BLaER1 treated with 17β-estradiol and CSF1 and Interleukin-3, amounts not matched to agents 10 nM and 100 nM (cell line): ENCODE measurements around the gene SMIM31.

ENCODE experiments used
- H3K27ac ChIP-seq, 11 experiments: shearing (Covaris generic); formaldehyde crosslinking; 2 replicates each; pipeline ENCODE4 v1.8.1; 2022
- H3K27me3 ChIP-seq, 11 experiments: shearing (Covaris generic); formaldehyde crosslinking; 2 replicates each; pipeline ENCODE4 v1.8.1; 2022
- H3K36me3 ChIP-seq, 11 experiments: shearing (Covaris generic); formaldehyde crosslinking; 2 replicates each; pipeline ENCODE4 v1.8.1; 2022
- H3K4me1 ChIP-seq, 10 experiments: shearing (Covaris generic); formaldehyde crosslinking; 2 replicates each; pipeline ENCODE4 v1.8.1; 2022
- H3K4me2 ChIP-seq, 11 experiments: shearing (Covaris generic); formaldehyde crosslinking; 2 replicates each; pipeline ENCODE4 v1.8.1; 2022
- H3K4me3 ChIP-seq, 10 experiments: shearing (Covaris generic); formaldehyde crosslinking; 2 replicates each; pipeline ENCODE4 v1.8.1; 2022
- H3K9ac ChIP-seq, 11 experiments: shearing (Covaris generic); formaldehyde crosslinking; 2 replicates each; pipeline ENCODE4 v1.8.1; 2022
- H3K9me3 ChIP-seq, 11 experiments: shearing (Covaris generic); formaldehyde crosslinking; replicated peaks in 1 of 11; 2 replicates each; pipeline ENCODE4 v1.8.1; 2022
- H4K20me1 ChIP-seq, 11 experiments: shearing (Covaris generic); formaldehyde crosslinking; 2 replicates each; pipeline ENCODE4 v1.8.1; 2022
- Cebpa-rat ChIP-seq, 11 experiments: shearing (Covaris generic); IDR thresholded peaks; 2 replicates each; pipeline ENCODE4 v1.8.1; 2022

SMIM31 gene

DNA sequence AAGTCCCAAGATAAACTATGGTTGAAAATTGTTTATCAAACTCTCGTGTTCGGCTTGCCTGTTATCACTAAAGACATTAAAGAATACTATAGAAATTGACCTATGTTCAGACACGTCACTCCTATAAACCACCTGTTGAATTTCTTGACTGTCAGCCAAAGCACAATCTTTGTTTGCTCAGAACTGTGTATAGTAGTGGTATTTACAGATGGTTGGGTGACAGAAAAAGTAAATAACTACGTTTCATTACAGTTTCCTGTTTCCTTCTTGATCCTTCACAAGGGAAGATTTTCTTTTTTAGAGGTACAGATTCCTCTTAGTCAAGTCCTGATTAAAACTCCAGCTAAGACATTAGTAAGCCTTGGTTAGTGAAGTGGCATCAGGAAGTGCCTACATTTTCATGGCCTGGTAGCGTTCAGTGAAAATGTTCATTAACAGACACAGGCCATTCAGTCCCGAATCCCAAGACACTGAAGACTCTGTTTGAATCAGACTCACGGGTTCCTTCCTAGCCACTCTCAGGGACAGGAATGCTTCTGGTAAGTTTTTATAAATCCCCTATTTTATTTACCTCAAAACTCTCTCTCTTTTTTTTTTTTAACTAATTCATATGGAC is at the start of gene SMIM31:
SMIM31 (plus strand) TSS at position 259 of the 616 bp plus-strand sequence. CDS start 16,313 bp downstream, outside the sequence.
- no peak within 1 kb of the TSS for H3K4me2 ChIP-seq
- H3K27me3 ChIP-seq = no peaks in the 10 kb centered on the region
- no peak within 1 kb of the TSS for H3K4me3 ChIP-seq
- H3K9me3 ChIP-seq = peaks cover 8 to 20% (median 13%) of the 10 kb centered on the region in 11 experiments; a peak in 21 of 22 replicates
- TF ChIP-seq Cebpa-rat (IDR thresholded peaks at IDR 0.05) = no peak
- H3K4me1 ChIP-seq = no peaks in the 10 kb centered on the region
- no peak within 1 kb of the TSS for H3K27ac ChIP-seq
- no peaks in the 10 kb centered on the region for H3K36me3 ChIP-seq
- H3K9ac ChIP-seq = no peak within 1 kb of the TSS
- no peaks in the 10 kb centered on the region for H4K20me1 ChIP-seq

DNA sequence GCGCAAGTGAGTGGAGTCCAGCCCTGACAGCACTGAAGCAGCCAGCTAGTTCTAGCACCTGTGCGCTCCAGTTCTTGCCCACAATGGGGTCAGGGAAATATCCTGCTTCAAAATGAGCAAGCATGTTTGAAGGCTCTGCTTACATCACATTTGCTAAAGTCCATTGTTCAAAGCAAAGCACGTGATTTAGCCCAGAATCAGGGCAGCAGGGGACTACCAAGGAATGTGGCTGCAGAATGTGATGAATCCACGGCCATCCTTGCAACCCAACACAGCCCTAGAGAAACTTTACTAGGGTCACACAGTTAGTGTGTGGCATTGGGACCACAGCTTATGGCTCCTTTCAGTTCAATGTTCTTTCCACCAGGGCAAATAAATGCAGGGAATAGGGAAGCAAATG is 47.3 kb upstream of the SMIM31 start:
- no peaks in the 10 kb centered on the region for H3K36me3 ChIP-seq
- no peak overlapping the region for H3K4me3 ChIP-seq
- H3K27ac ChIP-seq = no peak overlapping the region
- H3K9me3 ChIP-seq = peaks cover 0 to 6% (median 0%) of the 10 kb centered on the region in 11 experiments; a peak in 1 of 22 replicates
- no peak overlapping the region for H3K4me2 ChIP-seq
- H3K4me1 ChIP-seq = no peaks in the 10 kb centered on the region
- H4K20me1 ChIP-seq = no peaks in the 10 kb centered on the region
- no peak for TF ChIP-seq Cebpa-rat (IDR thresholded peaks at IDR 0.05)
- H3K27me3 ChIP-seq = no peaks in the 10 kb centered on the region
- no peak overlapping the region for H3K9ac ChIP-seq

- H3K27ac ChIP-seq = no peak overlapping the region
- H3K9me3 ChIP-seq = peaks cover 0 to 8% (median 6%) of the 10 kb centered on the region in 11 experiments; a peak in 11 of 22 replicates
- TF ChIP-seq Cebpa-rat (IDR thresholded peaks at IDR 0.05) = no peak
- no peaks in the 10 kb centered on the region for H3K27me3 ChIP-seq
- H3K4me2 ChIP-seq = no peak overlapping the region
- no peaks in the 10 kb centered on the region for H3K36me3 ChIP-seq
- no peak overlapping the region for H3K9ac ChIP-seq
- H3K4me3 ChIP-seq = no peak overlapping the region
- H4K20me1 ChIP-seq = no peaks in the 10 kb centered on the region
- no peaks in the 10 kb centered on the region for H3K4me1 ChIP-seq
These were observed 37.0 kb upstream of the SMIM31 start for GRCh38 chr4:164716901-164717300.

DNA sequence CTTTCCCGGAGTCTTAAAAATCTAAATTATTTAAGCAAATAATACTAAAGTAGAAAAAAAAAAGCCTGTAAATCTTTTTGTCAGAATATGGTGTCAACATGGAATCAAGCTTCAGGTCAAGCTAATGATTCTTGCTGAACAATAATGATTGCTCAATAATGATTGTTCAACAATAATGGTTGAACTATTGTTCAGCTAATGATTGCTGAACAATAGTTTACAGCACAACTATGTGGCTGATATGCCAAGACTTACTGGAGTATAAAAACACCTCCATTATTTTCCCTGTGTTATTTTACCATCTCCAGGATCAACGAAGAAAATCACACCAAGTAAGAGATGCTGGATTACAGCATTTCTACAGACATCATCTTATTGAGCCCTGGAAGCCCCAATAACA is 35.1 kb upstream of the SMIM31 start:
- no peaks in the 10 kb centered on the region for H3K36me3 ChIP-seq
- no peak overlapping the region for H3K4me2 ChIP-seq
- no peak overlapping the region for H3K27ac ChIP-seq
- no peak for TF ChIP-seq Cebpa-rat (IDR thresholded peaks at IDR 0.05)
- peaks cover 0 to 6% (median 4%) of the 10 kb centered on the region in 10 experiments; a peak in 12 of 20 replicates for H3K4me1 ChIP-seq
- H3K9ac ChIP-seq = no peak overlapping the region
- H3K27me3 ChIP-seq = no peaks in the 10 kb centered on the region
- no peak overlapping the region for H3K4me3 ChIP-seq
- H4K20me1 ChIP-seq = no peaks in the 10 kb centered on the region
- H3K9me3 ChIP-seq = no peaks in the 10 kb centered on the region

DNA sequence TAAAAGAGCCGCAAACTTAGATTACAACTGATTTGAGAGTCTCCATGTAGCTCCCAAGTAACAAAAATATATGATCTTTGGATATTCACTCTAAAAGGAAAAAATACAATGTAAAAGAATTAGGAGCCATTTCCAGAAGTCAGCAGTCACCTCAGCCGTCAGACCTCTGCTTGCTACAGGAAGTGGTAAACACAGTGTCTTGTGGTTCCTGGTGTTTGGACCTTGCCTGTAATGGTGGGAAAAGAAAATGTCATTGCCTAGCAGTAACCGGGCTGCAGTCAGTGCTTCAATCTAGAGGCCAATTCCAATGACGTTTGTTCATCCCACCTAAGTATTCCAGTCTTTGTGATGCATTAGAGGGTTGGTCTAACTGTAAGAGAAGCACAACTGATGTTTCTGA is 28.9 kb upstream of the SMIM31 start:
- Histone ChIP-seq H3K4me3 (no peak overlapping the region), H3K27me3 (no peaks in the 10 kb centered on the region), H3K27ac (no peak overlapping the region), H4K20me1 (no peaks in the 10 kb centered on the region), H3K4me1 (peaks cover 0 to 22% (median 16%) of the 10 kb centered on the region in 10 experiments; a peak in 14 of 20 replicates), H3K9me3 (no peaks in the 10 kb centered on the region), H3K36me3 (no peaks in the 10 kb centered on the region), H3K4me2 (peak overlapping the region in 10 of 11 experiments; percentile 1 to 33 (median 16); a peak in 7 of 22 replicates), H3K9ac (no peak overlapping the region)
- no peak for TF ChIP-seq Cebpa-rat (IDR thresholded peaks at IDR 0.05)

- Histone ChIP-seq H3K36me3 (no peaks in the 10 kb centered on the region), H3K4me2 (peak overlapping the region in 3 of 11 experiments; percentile 23 to 38 (median 28); a peak in 6 of 22 replicates), H4K20me1 (no peaks in the 10 kb centered on the region), H3K9ac (no peak overlapping the region), H3K9me3 (peaks cover 0 to 13% (median 0%) of the 10 kb centered on the region in 11 experiments; a peak in 3 of 22 replicates), H3K27ac (no peak overlapping the region), H3K4me3 (no peak overlapping the region), H3K27me3 (no peaks in the 10 kb centered on the region), H3K4me1 (peaks cover 4 to 22% (median 14%) of the 10 kb centered on the region in 10 experiments; a peak in 13 of 20 replicates)
- no peak for TF ChIP-seq Cebpa-rat (IDR thresholded peaks at IDR 0.05)
These were observed 23.1 kb upstream of the SMIM31 start for GRCh38 chr4:164730705-164731393.

- no peak overlapping the region for H3K27ac ChIP-seq
- H3K9ac ChIP-seq = no peak overlapping the region
- H3K36me3 ChIP-seq = no peaks in the 10 kb centered on the region
These were observed 22.0 kb upstream of the SMIM31 start for GRCh38 chr4:164731827-164732474.

DNA sequence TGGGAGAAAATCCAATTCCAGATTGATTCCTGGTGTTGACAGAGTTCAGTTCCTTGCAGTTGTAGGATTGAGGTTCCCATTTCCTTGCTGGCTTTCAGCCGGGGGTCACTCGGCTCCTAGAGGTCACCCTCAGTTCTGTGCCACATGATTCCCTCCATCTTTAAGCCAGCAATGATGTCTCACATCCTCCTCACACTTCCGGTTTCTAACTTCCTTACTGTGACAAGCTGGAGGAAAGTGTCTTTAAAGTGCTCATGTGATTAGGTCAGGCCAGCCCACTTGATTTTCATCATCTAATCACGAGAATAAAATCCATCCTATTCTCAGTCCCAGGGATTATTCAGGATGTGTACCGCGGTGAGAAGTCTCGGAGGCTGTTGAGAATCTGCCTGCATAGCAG is 19.4 kb upstream of the SMIM31 start:
- Histone ChIP-seq H3K27ac (peak overlapping the region in 9 of 11 experiments; percentile 7 to 65 (median 39); a peak in 11 of 22 replicates), H3K9me3 (peaks cover 0 to 13% (median 0%) of the 10 kb centered on the region in 11 experiments; a peak in 3 of 22 replicates), H4K20me1 (no peaks in the 10 kb centered on the region), H3K9ac (no peak overlapping the region), H3K27me3 (no peaks in the 10 kb centered on the region), H3K36me3 (no peaks in the 10 kb centered on the region), H3K4me1 (peaks cover 4 to 22% (median 14%) of the 10 kb centered on the region in 10 experiments; a peak in 13 of 20 replicates), H3K4me3 (no peak overlapping the region), H3K4me2 (peak overlapping the region in 5 of 11 experiments; percentile 0 to 20 (median 3); a peak in 1 of 22 replicates)
- no peak for TF ChIP-seq Cebpa-rat (IDR thresholded peaks at IDR 0.05)

More at GRCh38 chr4:164731827-164732474, 22.0 kb upstream of the SMIM31 start:
- Histone ChIP-seq H4K20me1 (no peaks in the 10 kb centered on the region), H3K4me3 (no peak overlapping the region), H3K9me3 (peaks cover 0 to 13% (median 0%) of the 10 kb centered on the region in 11 experiments; a peak in 3 of 22 replicates), H3K4me1 (peaks cover 4 to 22% (median 14%) of the 10 kb centered on the region in 10 experiments; a peak in 13 of 20 replicates), H3K27me3 (no peaks in the 10 kb centered on the region), H3K4me2 (no peak overlapping the region)
- no peak for TF ChIP-seq Cebpa-rat (IDR thresholded peaks at IDR 0.05)

DNA sequence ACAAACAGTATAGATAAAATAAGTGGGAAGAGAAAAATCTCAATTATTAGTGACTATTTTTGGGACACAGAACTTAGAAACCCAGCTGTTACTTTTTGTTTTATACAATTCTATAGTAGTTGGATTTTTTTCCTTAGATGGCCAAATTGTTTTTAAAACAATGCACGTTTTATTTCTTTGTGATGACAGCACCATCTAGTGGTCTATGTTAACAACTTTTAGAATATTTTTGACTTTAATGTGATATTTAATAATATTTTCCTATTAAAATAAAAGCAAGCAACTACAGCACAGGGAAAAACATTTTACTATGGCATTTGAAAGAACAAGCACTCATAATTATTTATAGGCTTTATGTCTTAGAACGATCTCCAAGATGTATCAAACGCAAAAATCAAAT is 5.6 kb upstream of the SMIM31 start:
- Histone ChIP-seq H3K9ac (no peak overlapping the region), H3K9me3 (peaks cover 8 to 16% (median 10%) of the 10 kb centered on the region in 11 experiments; a peak in 21 of 22 replicates), H3K4me1 (no peaks in the 10 kb centered on the region), H3K4me3 (no peak overlapping the region), H3K36me3 (no peaks in the 10 kb centered on the region), H3K27me3 (no peaks in the 10 kb centered on the region), H4K20me1 (no peaks in the 10 kb centered on the region), H3K4me2 (no peak overlapping the region), H3K27ac (no peak overlapping the region)
- no peak for TF ChIP-seq Cebpa-rat (IDR thresholded peaks at IDR 0.05)
